GM12878 (cell line): Measurements from ENCODE around the gene PKP2. TPM values are rescaled to one million over a fixed set of nuclear protein-coding genes. Genes with fewer than 3 reads are reported as not detected.

Experiments used
- ATAC-seq: fragments of 200-7000 bp; cut with Tn5 transposase; 3 replicates; pipeline ENCODE4 v1.9.1; 2020; ENCODE audit warnings: mild to moderate bottlenecking, moderate library complexity
- BruUV-seq: library from RNA; stranded (reverse); fragments of 400-500 nt; replicated peaks from 2 replicates; lab custom pipeline; 2021; lab: Mats Ljungman, UMichigan
- CTCF ChIA-PET: fragments of 300-600 bp; sonication (Branson Sonifier 250); formaldehyde crosslinking; extraction: SDS; loops from one replicate; lab custom pipeline; 2021; ENCODE audit warnings: inconsistent platforms; lab: Yijun Ruan, JAX
- POLR2A ChIA-PET: fragments of 350-600 bp; formaldehyde crosslinking; extraction: SDS; loops from one replicate; lab custom pipeline; 2021; ENCODE audit warnings: inconsistent platforms; lab: Charles Lee
- RAD21 ChIA-PET: fragments of 300-600 bp; sonication (Branson Sonifier 250); formaldehyde crosslinking; loops from one replicate; lab custom pipeline; 2023; ENCODE audit warnings: antibody characterized with exemption; ENCODE audit not compliant: unreplicated experiment; lab: Charles Lee
- SMC1A ChIA-PET: fragments of 300-600 bp; sonication (Branson Sonifier 250); formaldehyde crosslinking; loops from one replicate; lab custom pipeline; 2023; ENCODE audit not compliant: unreplicated experiment, uncharacterized antibody; lab: Charles Lee
- DNase-seq: peaks from one replicate; pipeline ENCODE4 v3.0.0-alpha.2; 2011; ENCODE audit warnings: low read depth, low spot score
- FAIRE-seq: peaks from 3 replicates; lab custom pipeline; 2011; peaks lifted over from hg19 to GRCh38; lab: Jason Lieb, UNC
- H2AFZ ChIP-seq: 2 replicates; pipeline ENCODE4 v1.6.0; 2011; ENCODE audit warnings: low read depth, low read length, control low read depth; ENCODE audit not compliant: control insufficient read depth
- H3K27ac ChIP-seq: 2 replicates; pipeline ENCODE4 v1.5.1; 2011; ENCODE audit warnings: control low read depth; ENCODE audit not compliant: control insufficient read depth, insufficient read depth
- H3K27me3 ChIP-seq, 2 experiments: replicated peaks in 1 of 2; 2 replicates each; pipeline versions ENCODE4 v1.6.0 to v1.6.1; 2011; ENCODE audit warnings: low read length in 1 of 2; ENCODE audit not compliant: control insufficient read depth in 2 of 2, insufficient read depth in 2 of 2
- H3K36me3 ChIP-seq, 2 experiments: 2 replicates each; pipeline ENCODE4 v1.5.1; 2011; ENCODE audit warnings: low read length in 1 of 2; ENCODE audit not compliant: control insufficient read depth in 2 of 2, insufficient read depth in 2 of 2
- H3K4me1 ChIP-seq: 2 replicates; pipeline ENCODE4 v1.6.1; 2011; ENCODE audit warnings: mild to moderate bottlenecking, low read length, moderate library complexity, mixed read lengths; ENCODE audit not compliant: control insufficient read depth, insufficient read depth
- H3K4me2 ChIP-seq: 2 replicates; pipeline ENCODE4 v1.6.0; 2011; ENCODE audit warnings: control low read depth; ENCODE audit not compliant: control insufficient read depth, insufficient read depth
- H3K4me3 ChIP-seq: fragments of 200-600 bp; sonication (generic); 2 replicates; pipeline ENCODE4 v1.5.1; 2016
- H3K79me2 ChIP-seq: 2 replicates; pipeline ENCODE4 v1.6.0; 2011; ENCODE audit warnings: low read length; ENCODE audit not compliant: control insufficient read depth, insufficient read depth
- H3K9ac ChIP-seq: 2 replicates; pipeline ENCODE4 v1.8.0; 2011; ENCODE audit warnings: low read length, control low read depth, mixed read lengths; ENCODE audit not compliant: control insufficient read depth, insufficient read depth
- H3K9me3 ChIP-seq: replicated peaks from 3 replicates; pipeline ENCODE4 v1.5.1; 2011; ENCODE audit warnings: mild to moderate bottlenecking, low read length; ENCODE audit not compliant: control insufficient read depth, insufficient read depth
- H4K20me1 ChIP-seq: 2 replicates; pipeline ENCODE4 v1.6.0; 2011; ENCODE audit not compliant: control insufficient read depth, insufficient read depth
- CBX3 ChIP-seq: fragments of 200-600 bp; sonication (generic); IDR thresholded peaks from 2 replicates; pipeline ENCODE4 v1.6.1; 2016; ENCODE audit warnings: low read depth, borderline replicate concordance
- CBX5 ChIP-seq: sonication (generic); IDR thresholded peaks from 2 replicates; pipeline ENCODE4 v1.6.1; 2016; ENCODE audit warnings: low read depth, moderate library complexity, mild to moderate bottlenecking, inconsistent platforms
- CHD4 ChIP-seq: fragments of 200-600 bp; sonication (generic); IDR thresholded peaks from 2 replicates; pipeline ENCODE4 v1.6.1; 2016; ENCODE audit warnings: mild to moderate bottlenecking
- E2F8 ChIP-seq: fragments of 450-650 bp; IDR thresholded peaks from 2 replicates; pipeline ENCODE4 v1.6.1; 2018; ENCODE audit warnings: mild to moderate bottlenecking, low read depth, moderate library complexity; ENCODE audit not compliant: partially characterized antibody
- EGR1 ChIP-seq, 2 experiments: IDR thresholded peaks; 1 replicate in 1 of 2; 2 replicates in 1 of 2; pipeline ENCODE4 v1.6.1; 2011 to 2012; ENCODE audit warnings: low read depth in 2 of 2, low read length in 2 of 2, borderline replicate concordance in 1 of 2, mild to moderate bottlenecking in 1 of 2, moderate library complexity in 1 of 2
- FOS ChIP-seq: IDR thresholded peaks from 3 replicates; pipeline ENCODE4 v1.6.1; 2011; ENCODE audit warnings: borderline replicate concordance; ENCODE audit not compliant: insufficient read length; ENCODE audit errors: extremely low read depth
- LARP7 ChIP-seq: fragments of 450-650 bp; IDR thresholded peaks from 2 replicates; pipeline ENCODE4 v1.6.1; 2017; ENCODE audit warnings: mild to moderate bottlenecking
- MTA2 ChIP-seq: fragments of 450-650 bp; IDR thresholded peaks from 2 replicates; pipeline ENCODE4 v1.6.1; 2016; ENCODE audit warnings: low read depth, mild to moderate bottlenecking, moderate library complexity
- MYC ChIP-seq: IDR thresholded peaks from 2 replicates; pipeline ENCODE4 v1.6.1; 2011; ENCODE audit warnings: mild to moderate bottlenecking, low read length, moderate library complexity, inconsistent platforms; ENCODE audit not compliant: insufficient read depth, insufficient replicate concordance, insufficient read length, severe bottlenecking
- NFYB ChIP-seq: IDR thresholded peaks from 2 replicates; pipeline ENCODE4 v1.6.1; 2011; ENCODE audit warnings: low read depth, mild to moderate bottlenecking, low read length, improper control_type of control experiment, moderate library complexity; ENCODE audit not compliant: insufficient read depth
- POLR2A ChIP-seq: IDR thresholded peaks from 2 replicates; pipeline ENCODE4 v1.6.1; 2011; ENCODE audit warnings: low read depth, mild to moderate bottlenecking, low read length
- POLR2AphosphoS2 ChIP-seq: IDR thresholded peaks from 2 replicates; pipeline ENCODE4 v1.6.1; 2011; ENCODE audit warnings: low read depth, mild to moderate bottlenecking, low read length, improper control_type of control experiment, moderate library complexity
- RAD51 ChIP-seq: fragments of 450-650 bp; IDR thresholded peaks from 2 replicates; pipeline ENCODE4 v1.6.1; 2016; ENCODE audit warnings: moderate library complexity, mild to moderate bottlenecking, inconsistent platforms
- SKIL ChIP-seq: fragments of 450-650 bp; IDR thresholded peaks from 2 replicates; pipeline ENCODE4 v1.6.1; 2017; ENCODE audit warnings: mild to moderate bottlenecking, low read depth, inconsistent platforms; ENCODE audit not compliant: poor library complexity, severe bottlenecking
- TARDBP ChIP-seq: IDR thresholded peaks from 2 replicates; pipeline ENCODE4 v1.6.1; 2016; ENCODE audit warnings: borderline replicate concordance
- ZNF687 ChIP-seq: fragments of 450-650 bp; IDR thresholded peaks from 2 replicates; pipeline ENCODE4 v1.6.1; 2017; ENCODE audit warnings: mild to moderate bottlenecking, moderate library complexity
- WGBS: methylation state at CpG from one replicate; pipeline ENCODE4 v1.1.6; 2016; ENCODE audit warnings: low lambda C conversion rate; ENCODE audit not compliant: insufficient replicate concordance, insufficient coverage; ENCODE audit errors: missing lambda C conversion rate; 5-methylcytosine and 5-hydroxymethylcytosine counted together
- in situ Hi-C: fragments of 300-500 bp; cut with MboI; formaldehyde crosslinking; loops from 9 replicates; pipeline ENCODE4 v1.14.3; 2018; ENCODE audit warnings: mixed read lengths
- intact Hi-C: fragments of 100-400 bp; cut with micrococcal nuclease; formaldehyde crosslinking; loops from one replicate; pipeline ENCODE4 v1.14.2; 2022; ENCODE audit not compliant: unreplicated experiment
- polyA plus RNA-seq, 11 experiments: library from polyadenylated mRNA; depleted of rRNA in 4 of 11; unstranded in 6 of 11; stranded (reverse) in 5 of 11; fragments of >200 nt; fragmentation: Nextera tagmentation in 4 of 11; fragmentation: Illumina TruSeq in 1 of 11; extraction: Ambion mirVana in 4 of 11; extraction: Trizol in 1 of 11; gene quantifications; 1 replicate in 1 of 11; 2 replicates in 10 of 11; pipeline versions ENCODE4 v1.2.1 to v1.2.3, GENCODE V29; 2011 to 2016; ENCODE audit warnings: inconsistent platforms in 2 of 11, missing spikeins in 2 of 11, low read depth in 1 of 11
- total RNA-seq, 4 experiments: library from RNA; depleted of rRNA in 3 of 4; stranded (reverse); fragments of >200 nt in 3 of 4; fragmentation: Illumina TruSeq in 1 of 4; extraction: Trizol in 1 of 4; gene quantifications; 2 replicates each; pipeline versions ENCODE4 v1.2.1 to v1.2.3, GENCODE V29; 2013 to 2021

Gene PKP2
- total and polyA plus RNA-seq, 10 of the 15 experiments (the other 5 are each of a cell fraction or from before 2014, with no cell fraction given), result 0.02 to 4.1 (median 0.07) TPM; not detected in 4

GRCh38 chr12:32926356-32926755 lies 29.8 kb upstream of the PKP2 start:
- POLR2A ChIA-PET, result no interaction called here
- in situ Hi-C loops (loop anchor here (25.0 kb wide), 1 partner anchor 1086 kb away; the partner anchor contains the start of gene ALG10), intact Hi-C loops (no loop called here)
- H3K4me2 ChIP-seq, result no peak overlapping the region
- H3K36me3 ChIP-seq, result no peaks in the 10 kb centered on the region
- SMC1A ChIA-PET, result no interaction called here
- DNase-seq (no peak), ATAC-seq (no peak), FAIRE-seq (no peak)
- RAD21 ChIA-PET, result no interaction called here
- BruUV-seq, result no TSS peak
- no peaks in the 10 kb centered on the region for H3K79me2 ChIP-seq
- H3K27me3 ChIP-seq, result no peaks in the 10 kb centered on the region
- H3K27ac ChIP-seq, result no peak overlapping the region
- H4K20me1 ChIP-seq, result no peaks in the 10 kb centered on the region
- H3K4me1 ChIP-seq, result no peaks in the 10 kb centered on the region
- H3K4me3 ChIP-seq, result no peak overlapping the region
- TF ChIP-seq ZNF687 (no peak), E2F8 (no peak), CBX5 (no peak), LARP7 (no peak), POLR2A (no peak), POLR2AphosphoS2 (no peak), CBX3 (no peak), FOS (no peak), CHD4 (no peak), NFYB (no peak), MYC (no peak), TARDBP (no peak), EGR1 (IDR thresholded peaks at IDR 0.05; ENCODE audit: borderline replicate concordance in 1 of 2, low read depth in 2 of 2, low read length in 2 of 2) (no peak), RAD51 (no peak), MTA2 (no peak), SKIL (no peak)
- WGBS, result 0% methylated on average over 1 of the region's 1 CpG
- no peak overlapping the region for H3K9ac ChIP-seq
- H3K9me3 ChIP-seq, result no peaks in the 10 kb centered on the region
- CTCF ChIA-PET, result no interaction called here
- no peak overlapping the region for H2AFZ ChIP-seq
